Measurements from ENCODE around the gene PTEN.

PTEN gene

DNA sequence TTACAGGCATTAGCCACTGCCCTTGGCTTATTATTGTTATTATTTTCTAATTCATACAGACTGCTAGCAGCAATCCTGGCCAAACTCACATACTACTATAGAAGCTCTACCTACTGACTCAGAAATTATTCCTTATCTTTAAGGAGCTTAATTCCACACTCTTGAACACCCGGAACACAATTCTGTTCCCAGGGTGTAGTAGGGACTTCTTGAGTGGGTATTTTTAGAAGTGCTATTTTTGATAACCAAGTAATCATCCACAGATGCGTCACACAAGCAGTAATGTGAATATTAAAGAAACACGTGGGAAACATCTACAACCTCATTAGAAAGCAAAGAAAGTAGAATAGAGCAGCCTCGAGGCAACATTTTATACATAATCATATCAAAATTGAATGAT, 149.2 kb downstream of the PTEN start:
- no peaks in the 10 kb centered on the region for H4K20me1 ChIP-seq (ENCODE audit: insufficient read depth, low read length)
- no peaks in the 10 kb centered on the region for H3K36me3 ChIP-seq (ENCODE audit: insufficient read depth, low read length)
- no peaks in the 10 kb centered on the region for H3K4me1 ChIP-seq (ENCODE audit: insufficient read depth, low read length, severe bottlenecking)
- no peak overlapping the region for H2AFZ ChIP-seq (ENCODE audit: low read length)
- no peaks in the 10 kb centered on the region for H3K27me3 ChIP-seq (ENCODE audit: insufficient read depth, low read length)
- no peak overlapping the region for H3K9ac ChIP-seq (ENCODE audit: low read length)
- no peak for TF ChIP-seq EZH2 (IDR thresholded peaks at IDR 0.05; ENCODE audit: borderline replicate concordance, low read length)
- TF ChIP-seq, protein P1, sequence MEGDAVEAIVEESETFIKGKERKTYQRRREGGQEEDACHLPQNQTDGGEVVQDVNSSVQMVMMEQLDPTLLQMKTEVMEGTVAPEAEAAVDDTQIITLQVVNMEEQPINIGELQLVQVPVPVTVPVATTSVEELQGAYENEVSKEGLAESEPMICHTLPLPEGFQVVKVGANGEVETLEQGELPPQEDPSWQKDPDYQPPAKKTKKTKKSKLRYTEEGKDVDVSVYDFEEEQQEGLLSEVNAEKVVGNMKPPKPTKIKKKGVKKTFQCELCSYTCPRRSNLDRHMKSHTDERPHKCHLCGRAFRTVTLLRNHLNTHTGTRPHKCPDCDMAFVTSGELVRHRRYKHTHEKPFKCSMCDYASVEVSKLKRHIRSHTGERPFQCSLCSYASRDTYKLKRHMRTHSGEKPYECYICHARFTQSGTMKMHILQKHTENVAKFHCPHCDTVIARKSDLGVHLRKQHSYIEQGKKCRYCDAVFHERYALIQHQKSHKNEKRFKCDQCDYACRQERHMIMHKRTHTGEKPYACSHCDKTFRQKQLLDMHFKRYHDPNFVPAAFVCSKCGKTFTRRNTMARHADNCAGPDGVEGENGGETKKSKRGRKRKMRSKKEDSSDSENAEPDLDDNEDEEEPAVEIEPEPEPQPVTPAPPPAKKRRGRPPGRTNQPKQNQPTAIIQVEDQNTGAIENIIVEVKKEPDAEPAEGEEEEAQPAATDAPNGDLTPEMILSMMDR (IDR thresholded peaks at IDR 0.05; ENCODE audit: low read length) = no peak
- H3K79me2 ChIP-seq (ENCODE audit: insufficient read depth, low read length) = no peaks in the 10 kb centered on the region
- H3K9me3 ChIP-seq (ENCODE audit: low read length) = no peaks in the 10 kb centered on the region
- no peak overlapping the region for H3K27ac ChIP-seq (ENCODE audit: low read depth, low read length, poor library complexity, severe bottlenecking)
- H3F3A ChIP-seq (ENCODE audit: insufficient read depth, low read length) = no peaks in the 10 kb centered on the region
- H3K4me2 ChIP-seq (ENCODE audit: low read length) = no peak overlapping the region
- no peaks in the 10 kb centered on the region for H3K9me2 ChIP-seq (ENCODE audit: low read depth, low read length)
- H3K4me3 ChIP-seq (ENCODE audit: low read depth, low read length, poor library complexity, severe bottlenecking) = no peak overlapping the region

- H3K4me2 ChIP-seq (ENCODE audit: low read length) = no peak overlapping the region
- H3K36me3 ChIP-seq (ENCODE audit: insufficient read depth, low read length) = no peaks in the 10 kb centered on the region
- H3K79me2 ChIP-seq (ENCODE audit: insufficient read depth, low read length) = no peaks in the 10 kb centered on the region
- no peak overlapping the region for H2AFZ ChIP-seq (ENCODE audit: low read length)
- no peaks in the 10 kb centered on the region for H3F3A ChIP-seq (ENCODE audit: insufficient read depth, low read length)
- no peaks in the 10 kb centered on the region for H3K4me1 ChIP-seq (ENCODE audit: insufficient read depth, low read length, severe bottlenecking)
- no peak overlapping the region for H3K27ac ChIP-seq (ENCODE audit: low read depth, low read length, poor library complexity, severe bottlenecking)
- H3K9me2 ChIP-seq (ENCODE audit: low read depth, low read length) = no peaks in the 10 kb centered on the region
- no peaks in the 10 kb centered on the region for H3K27me3 ChIP-seq (ENCODE audit: insufficient read depth, low read length)
- H3K9me3 ChIP-seq (ENCODE audit: low read length) = no peaks in the 10 kb centered on the region
- no peak overlapping the region for H3K9ac ChIP-seq (ENCODE audit: low read length)
- TF ChIP-seq, protein P1 (IDR thresholded peaks at IDR 0.05; ENCODE audit: low read length) = no peak
- H4K20me1 ChIP-seq (ENCODE audit: insufficient read depth, low read length) = no peaks in the 10 kb centered on the region
- no peak overlapping the region for H3K4me3 ChIP-seq (ENCODE audit: low read depth, low read length, poor library complexity, severe bottlenecking)
These were observed 154.4 kb downstream of the PTEN start for GRCh38 chr10:88017781-88018180.

DNA sequence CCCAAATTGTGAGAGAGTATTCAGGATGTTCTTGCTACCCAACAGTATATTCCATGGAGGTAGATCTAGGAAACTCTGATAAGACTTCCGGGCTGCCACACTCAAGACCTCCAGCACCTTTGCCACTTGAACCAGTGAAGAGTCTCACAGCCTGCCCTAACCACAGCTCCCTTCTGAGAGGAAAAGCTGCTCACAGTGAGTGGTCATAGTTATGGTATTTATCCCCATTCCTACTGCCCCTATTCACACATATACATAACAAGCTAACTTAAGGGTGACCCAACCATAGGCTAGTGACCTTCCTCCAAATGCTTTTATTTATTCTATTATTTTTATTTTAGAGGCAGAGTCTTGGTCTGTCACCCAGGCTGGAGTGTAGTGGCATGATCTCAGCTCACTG, 156.3 kb downstream of the PTEN start:
- Histone ChIP-seq H3K27ac (ENCODE audit: low read depth, low read length, poor library complexity, severe bottlenecking) (no peak overlapping the region), H3K9ac (ENCODE audit: low read length) (no peak overlapping the region), H3K79me2 (ENCODE audit: insufficient read depth, low read length) (no peaks in the 10 kb centered on the region), H3K36me3 (ENCODE audit: insufficient read depth, low read length) (no peaks in the 10 kb centered on the region), H3K4me3 (ENCODE audit: low read depth, low read length, poor library complexity, severe bottlenecking) (no peak overlapping the region), H2AFZ (ENCODE audit: low read length) (no peak overlapping the region), H3K4me1 (ENCODE audit: insufficient read depth, low read length, severe bottlenecking) (no peaks in the 10 kb centered on the region), H3K27me3 (ENCODE audit: insufficient read depth, low read length) (no peaks in the 10 kb centered on the region), H4K20me1 (ENCODE audit: insufficient read depth, low read length) (no peaks in the 10 kb centered on the region), H3K9me2 (ENCODE audit: low read depth, low read length) (no peaks in the 10 kb centered on the region), H3K4me2 (ENCODE audit: low read length) (no peak overlapping the region), H3K9me3 (ENCODE audit: low read length) (no peaks in the 10 kb centered on the region), H3F3A (ENCODE audit: insufficient read depth, low read length) (no peaks in the 10 kb centered on the region)
- TF ChIP-seq, protein P1 (IDR thresholded peaks at IDR 0.05; ENCODE audit: low read length) = no peak
- TF ChIP-seq EZH2 (IDR thresholded peaks at IDR 0.05; ENCODE audit: borderline replicate concordance, low read length) = no peak

Measured in OCI-LY1 (cell line).